HUDEP-2 (cell line): ENCODE measurements around the gene DYRK1A.
A peak's percentile ranks its signal among the peaks of the same experiment; 100 is the strongest.

Source experiments
- DNase-seq, 76 experiments: peaks; one replicate each; lab custom pipeline; 2025; ENCODE audit not compliant: unreplicated experiment in 76 of 76; lab: John Stamatoyannopoulos, UW

The DYRK1A gene

GRCh38 chr21:37364722-37365121 is 1.9 kb upstream of the DYRK1A start:
- peak in 2 of 76 experiments; percentile 17 to 42 for DNase-seq

DNA sequence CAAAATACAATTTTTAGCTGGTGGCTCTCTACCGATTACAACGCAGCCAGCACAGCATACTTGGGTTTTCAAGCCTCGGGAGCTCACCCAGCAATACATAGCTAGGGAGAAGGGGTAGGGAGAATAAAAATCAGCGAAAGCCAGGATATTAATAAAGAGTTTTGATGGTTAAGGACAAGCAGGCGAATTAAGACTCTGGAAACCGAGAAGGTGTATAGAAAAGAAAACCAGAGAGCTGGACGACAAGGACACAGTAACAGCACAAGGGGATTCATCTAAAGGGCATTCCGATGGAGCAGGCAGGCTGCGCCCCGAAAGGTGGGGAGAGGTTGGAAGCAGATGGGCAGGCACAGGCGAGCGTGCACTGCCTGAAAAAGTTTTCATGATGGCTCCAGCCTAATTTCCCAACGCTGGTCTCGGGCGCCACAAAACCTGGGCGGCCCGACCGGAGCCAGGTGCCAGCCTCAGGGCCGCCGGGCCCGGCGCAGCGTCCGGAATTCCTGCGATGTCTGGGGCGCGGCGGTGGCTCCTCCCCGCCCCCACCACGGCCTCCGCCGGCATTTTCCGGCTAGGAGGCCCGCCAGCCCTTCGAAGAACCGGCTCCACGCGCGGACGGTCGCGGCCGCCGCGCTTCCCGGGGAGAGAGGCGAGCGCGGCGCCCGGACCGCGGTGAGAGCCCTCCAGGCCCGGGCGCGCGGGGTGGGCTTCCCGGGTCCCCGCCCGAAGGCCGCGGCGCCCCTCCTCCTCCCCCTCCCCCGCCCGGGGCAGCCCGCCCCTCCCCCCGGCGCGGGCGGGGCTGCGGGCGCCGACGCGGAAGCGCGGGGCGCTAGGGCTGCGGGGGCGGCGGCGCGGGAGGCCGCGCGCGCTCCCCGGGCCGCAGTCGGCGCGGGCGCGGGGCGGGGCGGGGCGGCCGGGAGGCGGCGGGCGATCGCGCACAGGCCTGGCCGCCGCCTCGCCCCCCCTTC is 774 bp upstream of the DYRK1A start:
- peak in 49 of 76 experiments; percentile 19 to 84 (median 68) for DNase-seq

GRCh38 chr21:37367336-37367702 is 746 bp downstream of the DYRK1A start:
- DNase-seq = no peak

GRCh38 chr21:37367703-37368540 is 1.3 kb downstream of the DYRK1A start:
- DNase-seq = peak in 41 of 76 experiments; percentile 31 to 71 (median 47)

DNA sequence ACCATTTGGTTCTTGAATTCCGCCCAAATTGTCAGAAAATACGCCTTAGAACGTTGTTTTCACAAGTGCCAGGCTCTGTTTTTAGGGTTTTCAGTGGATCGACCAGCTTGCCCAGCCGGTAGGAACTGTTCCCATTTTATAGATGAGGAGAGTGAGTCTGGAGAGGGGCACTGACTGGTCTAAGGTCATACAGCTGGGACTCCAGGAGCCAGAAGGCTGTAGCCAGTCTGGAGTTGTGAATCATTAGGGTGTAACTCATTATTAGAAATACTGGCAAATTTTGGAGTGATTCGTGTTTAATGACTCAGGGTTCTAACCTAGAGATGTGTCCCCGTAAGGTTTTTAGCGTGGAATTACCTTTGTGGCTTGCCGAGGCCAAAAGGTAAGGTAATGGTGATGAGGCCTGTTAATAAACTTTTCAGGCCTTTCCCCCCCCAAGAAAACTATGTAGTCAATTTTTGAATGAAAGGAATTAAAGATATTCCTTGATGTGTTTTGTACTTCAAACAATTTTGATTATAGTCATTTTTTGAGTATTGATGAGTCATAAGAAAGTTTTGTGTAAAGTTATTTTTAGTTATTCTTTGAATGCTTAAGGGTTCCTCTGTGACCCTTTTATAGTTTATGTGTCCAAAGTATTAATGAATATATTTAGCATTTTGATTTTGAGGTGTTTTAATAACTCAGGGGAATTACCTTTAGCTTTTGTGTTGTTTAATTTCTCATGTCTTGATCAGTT is 2.1 kb downstream of the DYRK1A start:
- peak in 18 of 76 experiments; percentile 19 to 68 (median 50) for DNase-seq

- peak in 3 of 76 experiments; percentile 21 to 53 (median 38) for DNase-seq
These were observed 2.8 kb downstream of the DYRK1A start for GRCh38 chr21:37369307-37369854.

GRCh38 chr21:37370152-37371040 is 3.8 kb downstream of the DYRK1A start:
- DNase-seq = peak in 34 of 76 experiments; percentile 22 to 79 (median 52)

GRCh38 chr21:37371041-37371397 is 4.4 kb downstream of the DYRK1A start:
- DNase-seq = no peak

- DNase-seq = no peak
These were observed 5.7 kb downstream of the DYRK1A start for GRCh38 chr21:37372127-37372731.

DNA sequence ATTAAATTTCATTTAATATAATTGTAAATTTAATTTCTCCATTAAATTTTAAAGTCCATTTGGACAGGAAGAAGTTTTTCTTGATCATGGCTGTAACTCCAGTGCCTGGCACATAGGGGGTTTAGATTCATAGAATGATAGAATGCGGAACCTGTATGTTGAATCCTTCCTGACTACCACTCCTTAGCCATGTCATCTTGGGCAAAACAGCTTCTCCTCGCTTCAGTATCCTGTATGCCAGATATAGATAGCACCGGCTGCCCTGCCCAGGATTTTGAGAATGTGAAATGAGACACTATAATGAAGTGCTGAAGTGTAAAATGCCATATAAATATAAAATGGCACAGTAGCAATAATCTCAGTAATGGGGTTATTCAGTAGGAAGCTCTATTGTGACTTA is 6.4 kb downstream of the DYRK1A start:
- DNase-seq = peak in 22 of 76 experiments; percentile 23 to 63 (median 34)

- no peak for DNase-seq
These were observed 7.0 kb downstream of the DYRK1A start for GRCh38 chr21:37373539-37373938.

GRCh38 chr21:37374027-37374426 is 7.5 kb downstream of the DYRK1A start:
- no peak for DNase-seq

DNA sequence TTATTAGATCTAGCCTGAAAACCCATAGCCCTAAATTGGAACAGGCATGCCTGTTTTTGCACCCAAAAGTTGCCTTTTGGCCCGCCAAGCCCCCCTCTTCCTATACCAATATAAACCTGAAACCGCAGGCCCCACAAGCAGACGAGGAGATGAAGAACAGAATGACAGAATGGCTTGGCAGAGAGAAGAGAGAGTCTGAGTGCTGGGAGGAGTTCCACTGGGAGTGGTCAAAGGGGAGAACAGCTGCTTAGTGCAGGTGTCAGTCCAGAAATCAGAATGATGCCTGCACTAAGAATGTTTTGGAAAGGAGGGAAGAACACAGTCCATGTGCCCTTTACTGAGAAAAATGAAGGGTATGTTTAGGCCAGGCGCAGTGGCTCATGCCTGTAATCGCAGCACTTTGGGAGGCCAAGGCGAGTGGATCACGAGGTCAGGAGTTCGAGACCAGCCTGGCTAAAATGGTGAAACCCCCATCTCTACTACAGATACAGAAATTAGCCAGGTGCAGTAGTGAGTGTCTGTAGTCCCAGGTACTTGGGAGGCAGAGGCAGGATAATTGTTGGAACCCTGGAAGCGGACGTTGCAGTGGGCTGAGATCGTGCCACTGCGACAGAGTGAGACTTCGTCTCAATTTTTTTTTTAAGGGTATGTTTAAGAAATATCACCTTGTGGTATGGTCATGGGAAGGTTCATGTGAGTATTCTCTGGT is 9.4 kb downstream of the DYRK1A start:
- DNase-seq = peak in 1 of 76 experiments; percentile 27

DNA sequence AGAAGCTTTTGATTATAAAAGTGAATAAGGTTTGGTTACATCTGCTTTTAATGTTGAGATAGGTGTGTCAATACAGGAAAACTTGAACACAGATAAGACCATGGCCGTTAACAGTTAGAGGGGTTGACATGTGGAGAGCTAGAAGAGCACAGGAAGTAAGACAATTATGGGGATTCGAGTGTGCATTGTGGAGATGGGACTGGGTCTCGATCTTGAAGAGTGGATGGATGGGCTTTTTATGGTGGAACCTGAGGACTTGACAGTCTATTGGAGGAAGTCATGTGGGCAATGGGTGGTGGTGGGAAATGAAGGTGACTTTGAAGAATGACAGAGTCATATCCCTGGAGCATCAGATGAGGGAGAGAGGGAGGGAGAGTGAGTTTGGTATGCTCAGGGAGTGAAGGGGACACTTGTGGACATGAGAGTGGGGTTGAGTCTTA is 12.1 kb downstream of the DYRK1A start:
- DNase-seq = peak in 9 of 76 experiments; percentile 21 to 66 (median 35)

- DNase-seq = peak in 4 of 76 experiments; percentile 16 to 26 (median 20)
These were observed 14.1 kb downstream of the DYRK1A start for GRCh38 chr21:37380349-37381323.

DNA sequence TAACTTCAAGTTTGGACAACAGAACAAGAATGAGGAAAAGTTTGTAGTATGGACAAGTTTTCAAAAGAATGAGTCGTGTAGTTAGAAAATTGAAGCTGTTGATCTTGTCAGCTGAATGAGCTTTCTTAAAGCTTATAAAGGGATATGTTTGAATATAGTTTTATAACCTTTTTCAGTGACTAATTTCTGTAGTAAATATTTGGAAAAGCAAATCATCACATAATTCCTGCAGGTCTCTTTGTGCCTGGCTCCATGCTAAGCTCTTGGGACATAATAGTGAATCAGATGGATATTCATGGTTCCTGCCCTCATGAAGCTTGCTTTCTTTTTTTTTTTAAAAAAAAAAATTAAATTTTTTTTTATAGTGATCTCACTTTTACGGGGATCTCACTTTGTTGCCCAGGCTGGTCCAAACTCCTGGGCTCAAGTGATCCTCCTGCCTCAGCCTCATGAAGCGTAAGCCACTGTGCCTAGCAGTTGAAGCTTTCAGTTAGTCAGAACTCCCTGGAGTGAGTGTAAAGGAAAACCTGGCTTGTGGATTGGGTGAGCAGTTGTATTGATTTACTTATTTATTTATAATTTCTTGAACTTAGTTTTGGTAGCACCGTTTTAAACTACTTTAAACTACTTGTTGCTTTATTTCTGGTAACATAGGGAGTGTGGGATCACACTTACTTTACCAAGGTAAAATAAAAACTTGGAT is 15.5 kb downstream of the DYRK1A start:
- DNase-seq = no peak
